ENCODE data around the gene RTF2.

RTF2 gene

GRCh38 chr20:56439771-56440291, 28.6 kb upstream of the RTF2 start:
- DNase-seq: no peak

DNA sequence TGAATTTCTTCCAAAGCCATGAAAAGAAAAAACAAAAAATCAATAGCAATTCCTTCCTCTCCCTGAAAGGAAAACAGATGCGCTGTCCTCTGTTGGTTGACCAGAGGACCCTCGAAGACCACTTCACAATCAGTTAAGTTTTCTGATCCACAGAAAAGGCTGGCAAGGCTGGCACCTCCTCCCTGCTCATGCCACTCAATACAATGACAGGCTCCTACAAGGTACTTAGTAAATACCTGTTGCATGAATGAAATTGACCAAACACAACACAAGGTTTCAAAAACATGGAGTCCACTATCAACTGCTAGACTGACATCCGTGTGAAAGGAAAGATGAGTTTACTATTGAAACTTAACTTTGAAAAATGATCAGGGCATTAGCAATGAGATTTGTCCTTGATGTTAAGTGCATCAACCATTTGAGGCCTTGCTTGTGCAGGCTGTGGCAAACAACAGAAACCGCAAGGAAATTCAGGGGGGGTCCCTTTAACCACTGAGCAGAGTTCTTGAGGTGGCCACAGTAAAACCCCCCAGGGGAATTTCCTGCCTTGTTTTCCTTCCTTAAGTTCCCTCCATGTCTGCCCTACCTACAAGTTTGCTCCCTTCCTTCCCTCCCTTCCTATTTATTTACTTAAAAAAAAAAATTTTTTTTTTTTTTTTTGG, 27.9 kb upstream of the RTF2 start:
- no peak for DNase-seq

- no peak for DNase-seq
These were observed 25.8 kb upstream of the RTF2 start for GRCh38 chr20:56442389-56443365.

DNA sequence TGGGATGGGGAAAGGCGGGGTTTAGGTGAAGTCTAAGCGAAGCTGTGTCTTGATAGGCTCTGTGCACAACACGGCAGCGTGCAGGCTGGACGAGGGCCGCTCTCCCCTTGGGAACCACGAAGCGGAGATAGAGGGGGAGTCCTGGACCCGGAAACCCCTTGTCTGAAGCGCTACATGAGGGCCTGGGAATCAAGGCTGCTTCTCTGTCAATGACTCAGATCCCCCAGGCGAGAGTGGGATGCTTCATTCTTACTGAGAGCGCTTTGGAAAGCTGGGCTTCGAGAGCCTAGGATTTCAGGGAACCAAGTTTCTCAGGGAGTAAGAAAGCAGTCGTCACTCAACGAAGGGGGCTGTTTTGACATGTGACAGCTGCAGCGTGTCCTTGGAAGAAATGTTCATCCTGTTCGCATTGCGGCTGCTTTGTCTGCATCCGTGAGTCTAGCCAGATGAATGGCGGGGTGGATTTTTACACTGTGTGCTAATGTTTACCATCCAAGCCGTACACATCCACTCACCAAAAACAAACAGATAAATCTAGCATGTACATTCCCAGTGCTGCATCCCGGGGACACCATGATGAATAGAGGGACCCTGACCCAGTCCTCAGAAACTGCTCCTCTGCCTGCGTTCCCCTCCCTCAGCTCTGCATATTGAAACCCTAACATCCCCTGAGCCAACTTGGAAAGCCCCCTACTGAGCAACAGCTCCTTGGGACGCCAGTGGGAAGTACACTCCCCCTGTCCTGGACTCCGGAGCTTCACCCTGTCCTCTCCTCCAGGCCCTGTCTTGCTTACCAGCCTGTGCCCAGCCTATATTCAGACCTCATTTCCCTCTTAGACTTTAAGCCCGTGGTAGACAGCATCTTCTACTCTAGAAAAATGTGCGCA, 24.5 kb upstream of the RTF2 start:
- DNase-seq: no peak

DNA sequence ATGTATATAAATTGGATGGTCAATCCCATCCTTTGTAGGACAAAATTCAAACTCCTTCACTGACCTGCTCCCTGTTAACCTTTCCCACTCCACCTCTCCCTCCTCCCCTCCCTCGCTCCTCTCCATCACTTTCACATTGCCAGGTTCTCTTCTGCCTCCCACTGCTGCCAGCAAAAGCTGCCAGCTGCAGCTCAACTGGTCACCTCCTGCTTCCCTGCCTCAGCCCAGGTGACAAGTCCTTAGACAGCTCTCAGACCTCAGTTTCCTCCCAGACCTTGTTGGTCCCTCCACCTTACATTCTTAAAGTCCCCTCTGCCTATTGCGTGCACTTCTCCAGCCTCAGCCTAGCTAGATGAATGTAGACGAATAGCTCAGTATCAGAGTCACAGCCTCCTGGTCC, 23.3 kb upstream of the RTF2 start:
- DNase-seq: no peak

DNA sequence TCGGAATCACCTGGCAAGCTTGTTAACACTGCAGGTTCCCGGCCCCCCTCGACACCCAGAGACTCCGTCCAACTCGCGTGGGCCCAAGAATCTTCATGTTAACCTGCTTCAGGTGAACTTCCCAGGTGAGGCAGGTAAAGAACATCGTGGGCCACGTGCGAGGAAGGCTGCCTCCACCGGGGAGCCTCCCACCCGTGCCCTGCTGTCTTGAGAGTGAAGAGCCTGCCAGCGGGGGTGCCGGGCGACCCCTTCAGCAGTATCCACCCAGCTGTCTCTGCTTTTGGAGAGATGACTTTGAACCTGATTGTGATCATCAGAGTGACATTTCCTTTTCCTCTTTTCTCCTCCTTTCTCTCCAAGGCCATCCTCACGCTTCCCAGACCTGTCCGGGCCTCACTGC, 22.9 kb upstream of the RTF2 start:
- no peak for DNase-seq

DNA sequence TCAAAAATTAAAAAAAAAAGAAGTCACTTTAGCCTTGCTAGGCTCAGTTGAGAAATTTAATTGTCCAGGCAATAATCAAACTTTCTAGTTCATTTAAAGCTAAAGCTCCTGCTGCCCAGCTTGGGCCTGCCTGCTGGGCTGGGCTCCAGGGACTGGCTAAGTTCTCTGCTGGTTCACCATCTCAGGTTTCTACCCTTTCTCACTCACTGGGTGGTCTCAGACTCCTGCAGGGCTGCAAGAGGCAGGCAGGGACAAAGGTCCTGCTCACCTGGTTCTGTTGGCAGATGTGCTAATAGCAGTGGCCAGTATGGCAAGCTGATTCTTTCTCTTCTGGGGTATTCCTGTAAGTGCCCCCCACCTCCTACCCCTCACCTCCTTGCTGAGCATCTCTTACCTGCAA, 21.2 kb upstream of the RTF2 start:
- no peak for DNase-seq

GRCh38 chr20:56449459-56449858, 19.0 kb upstream of the RTF2 start:
- DNase-seq: no peak

DNA sequence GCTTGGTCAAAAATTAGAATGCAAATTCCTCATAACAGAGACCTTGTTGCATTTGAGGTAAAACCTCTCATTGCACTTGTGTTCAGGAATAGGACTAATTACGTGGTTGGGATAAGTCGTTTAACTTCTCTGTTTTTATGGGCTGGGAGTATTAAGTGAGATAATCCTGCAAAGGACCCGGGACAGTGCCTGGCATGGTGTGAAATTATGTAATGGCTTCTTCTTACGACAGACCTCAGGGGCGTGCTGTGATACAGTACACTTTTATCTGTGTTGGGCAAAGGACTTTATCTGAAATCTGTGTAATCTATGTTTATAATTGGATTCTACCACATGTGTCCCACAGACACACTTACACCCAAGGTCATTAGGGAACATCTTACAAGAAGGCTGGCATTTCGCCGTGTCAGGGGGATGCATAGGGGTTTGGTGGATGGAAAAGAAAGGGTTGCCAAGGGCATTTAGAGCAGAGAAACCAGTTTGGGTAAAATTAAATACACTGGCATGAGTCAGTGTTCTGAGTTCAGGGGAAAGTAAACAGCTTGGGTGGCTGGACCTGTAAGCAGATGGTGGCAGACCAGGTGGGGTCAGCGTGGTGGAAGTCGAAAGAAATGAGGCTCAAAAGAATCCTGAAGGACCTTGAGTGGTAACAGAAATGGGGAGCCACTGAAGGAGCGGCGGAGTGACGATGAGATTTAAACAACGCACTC, 17.2 kb upstream of the RTF2 start:
- DNase-seq: no peak

- DNase-seq: no peak
These were observed 15.1 kb upstream of the RTF2 start for GRCh38 chr20:56453352-56453751.

- DNase-seq: no peak
These were observed 13.7 kb upstream of the RTF2 start for GRCh38 chr20:56454754-56455153.

DNA sequence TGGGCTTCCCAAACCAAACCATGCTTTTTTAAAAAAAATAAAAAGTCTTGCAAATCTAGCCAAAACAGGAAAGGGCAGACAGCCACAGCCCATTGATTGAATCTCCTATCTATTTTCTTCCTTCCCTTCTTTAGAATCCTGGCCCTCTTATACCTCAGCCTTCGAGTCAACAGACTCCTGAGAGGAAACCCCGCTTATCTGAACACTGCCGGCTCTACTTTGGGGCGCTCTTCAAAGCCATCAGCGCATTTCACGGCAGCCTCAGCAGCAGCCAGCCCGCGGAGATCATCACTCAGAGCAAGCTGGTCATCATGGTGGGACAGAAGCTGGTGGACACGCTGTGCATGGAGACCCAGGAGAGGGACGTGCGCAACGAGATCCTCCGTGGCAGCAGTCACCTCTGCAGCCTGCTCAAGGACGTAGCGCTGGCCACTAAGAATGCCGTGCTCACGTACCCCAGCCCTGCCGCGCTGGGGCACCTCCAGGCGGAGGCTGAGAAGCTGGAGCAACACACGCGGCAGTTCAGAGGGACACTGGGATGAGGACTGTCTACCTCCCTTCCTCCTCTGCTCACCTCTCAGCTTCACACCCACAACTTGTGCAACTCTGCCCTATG, 10.1 kb upstream of the RTF2 start:
- DNase-seq: no peak

DNA sequence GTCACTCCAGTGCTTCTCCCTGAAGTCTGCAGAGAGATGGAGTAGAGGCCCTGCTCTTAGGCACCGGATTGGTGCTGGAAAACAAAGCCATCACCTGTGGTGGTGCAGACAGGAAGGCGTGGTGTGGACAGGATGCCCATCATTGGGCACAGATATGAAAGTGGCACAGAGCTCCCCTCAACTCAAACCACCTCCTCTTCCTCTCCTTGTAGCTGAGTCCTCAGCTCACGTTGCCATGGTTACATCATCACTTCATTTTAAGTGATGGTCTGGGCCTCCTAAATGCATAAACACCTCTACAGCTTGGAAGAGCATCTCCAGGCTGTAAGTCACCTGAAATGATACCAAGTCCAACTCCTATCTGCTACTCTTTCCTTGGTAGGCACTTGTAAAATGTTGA, 8.0 kb upstream of the RTF2 start:
- no peak for DNase-seq

GRCh38 chr20:56461576-56461975, 6.9 kb upstream of the RTF2 start:
- DNase-seq: no peak

GRCh38 chr20:56463428-56463827, 5.0 kb upstream of the RTF2 start:
- DNase-seq: no peak

DNA sequence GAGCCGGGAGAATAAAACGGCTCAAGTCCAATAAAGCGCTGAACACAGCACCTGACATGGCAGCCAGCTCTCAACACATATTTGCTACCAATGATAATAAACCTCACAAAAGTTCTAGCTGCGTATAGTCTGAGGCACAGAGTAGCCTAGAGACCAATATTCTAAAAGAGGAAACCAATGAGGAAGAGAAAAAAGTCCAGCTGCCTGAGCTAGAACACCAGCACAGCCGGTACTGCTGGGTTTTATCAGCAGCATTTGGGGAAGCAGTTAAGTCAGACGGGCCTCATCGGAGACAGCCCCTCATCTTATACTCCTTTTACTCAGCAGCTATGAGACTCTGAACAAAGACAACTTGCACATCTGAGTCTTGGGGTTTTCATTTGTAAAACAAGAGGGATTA, 2.4 kb upstream of the RTF2 start:
- no peak for DNase-seq

- DNase-seq: no peak
These were observed 485 bp upstream of the RTF2 start for GRCh38 chr20:56467968-56468315.

- DNase-seq: no peak
These were observed 636 bp downstream of the RTF2 start for GRCh38 chr20:56469077-56469449.

GRCh38 chr20:56483970-56484369, 15.5 kb downstream of the RTF2 start:
- DNase-seq: no peak

DNA sequence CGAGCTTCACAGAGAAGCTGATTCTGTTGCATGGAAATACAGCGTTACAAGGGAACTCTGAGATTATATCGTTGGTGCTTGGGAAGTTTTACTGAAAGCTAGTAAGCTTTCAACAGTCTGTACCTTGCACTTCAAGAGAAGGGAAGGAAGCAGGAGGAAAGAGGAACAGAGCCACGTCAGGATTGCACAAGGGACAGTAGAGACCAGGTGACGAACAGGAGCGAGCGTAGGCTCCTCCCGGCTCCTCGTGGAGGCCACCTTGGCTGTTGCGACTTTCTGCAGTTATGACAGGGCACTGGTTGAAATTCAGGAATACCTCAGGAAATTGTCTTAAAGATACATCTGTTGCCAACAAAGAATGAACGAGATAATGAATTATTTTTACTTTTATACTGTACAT, 18.8 kb downstream of the RTF2 start:
- no peak for DNase-seq

- no peak for DNase-seq
These were observed 20.1 kb downstream of the RTF2 start for GRCh38 chr20:56488566-56488965.

DNA sequence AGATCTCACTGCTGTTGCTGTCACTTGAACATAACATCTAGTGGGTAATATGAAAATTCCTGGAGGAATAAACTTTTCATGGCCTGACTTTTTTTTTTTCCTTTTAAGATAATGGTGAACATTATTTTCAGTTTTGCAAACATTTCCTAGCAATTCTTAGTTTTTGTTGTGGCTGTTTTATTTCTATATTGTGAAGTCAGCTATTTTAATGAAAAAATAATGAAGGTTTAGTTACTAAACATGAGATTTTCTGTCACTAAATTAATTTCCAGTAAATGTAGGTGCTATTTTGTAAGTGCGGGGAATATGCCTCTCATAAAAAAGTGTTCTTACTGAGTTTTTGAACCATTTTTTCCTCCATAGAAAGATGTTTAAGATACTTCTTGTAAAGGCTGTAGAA, 32.7 kb downstream of the RTF2 start:
- DNase-seq: no peak
